ENCODE measurements around the gene ZNF771. TPM values are rescaled to one million over a fixed set of nuclear protein-coding genes. Genes with fewer than 3 reads are reported as not detected.

Gene ZNF771
- polyA plus RNA-seq, 1 of the 3 experiments (the other 2 are of a cell fraction), result 20.4 TPM

- TF ChIP-seq IRF3 (IDR thresholded peaks at IDR 0.05; ENCODE audit: low read depth, low read length) (no peak), ZBTB33 (IDR thresholded peaks at IDR 0.05; ENCODE audit: borderline replicate concordance, low read depth) (no peak), GABPA (IDR thresholded peaks at IDR 0.05; ENCODE audit: low read depth) (no peak), YY1 (IDR thresholded peaks at IDR 0.05; ENCODE audit: low read depth) (no peak), MEF2A (IDR thresholded peaks at IDR 0.05; ENCODE audit: borderline replicate concordance, low read depth) (no peak), MXI1 (IDR thresholded peaks at IDR 0.05; ENCODE audit: low read depth, low read length) (no peak), TCF12 (IDR thresholded peaks at IDR 0.05) (no peak; the same call in 1 of the 2 replicates)
Measured at GRCh38 chr16:30409125-30410060, 2.0 kb downstream of the ZNF771 start (continued).

- POLR2A ChIA-PET, result no interaction called here
- H4K20me1 ChIP-seq (ENCODE audit: insufficient read depth), result peaks cover 4% of the 10 kb centered on the region; the same call in 1 of the 2 replicates
- peaks cover 13 to 15% of the 10 kb centered on the region in 2 experiments for H3K36me3 ChIP-seq (replicated peaks in 1 of 2; ENCODE audit: control insufficient read depth in 1 of 2, insufficient read depth in 2 of 2, low read length in 1 of 2)
- no peak for TF ChIP-seq RCOR1 (IDR thresholded peaks at IDR 0.05; ENCODE audit: low read length)
- no peak for TF ChIP-seq PBX3 (IDR thresholded peaks at IDR 0.05)
- TF ChIP-seq CHD2 (IDR thresholded peaks at IDR 0.05; ENCODE audit: low read length, partially characterized antibody), result no peak
- no peak for TF ChIP-seq CTCF (IDR thresholded peaks at IDR 0.05)
- TF ChIP-seq EP300 (IDR thresholded peaks at IDR 0.05; ENCODE audit: borderline replicate concordance in 1 of 2, low read depth in 1 of 2, low read length in 1 of 2), result no peak
- TF ChIP-seq FOXM1 (IDR thresholded peaks at IDR 0.05; ENCODE audit: low read depth), result no peak
- TF ChIP-seq TCF12 (IDR thresholded peaks at IDR 0.05), result no peak
- no peak for TF ChIP-seq REST (IDR thresholded peaks at IDR 0.05; ENCODE audit: low read depth, low read length)
- no peak for TF ChIP-seq POLR2AphosphoS5 (IDR thresholded peaks at IDR 0.05; ENCODE audit: low read depth, low read length)
- no peak for TF ChIP-seq FOSL2 (IDR thresholded peaks at IDR 0.05; ENCODE audit: borderline replicate concordance, low read depth)
- TF ChIP-seq RAD21 (IDR thresholded peaks at IDR 0.05; ENCODE audit: low read length), result no peak
- no peak for TF ChIP-seq RFX5 (IDR thresholded peaks at IDR 0.05; ENCODE audit: low read length)
- H3F3A ChIP-seq (replicated peaks; ENCODE audit: insufficient read depth), result peaks cover 29% of the 10 kb centered on the region
- H3K79me2 ChIP-seq (ENCODE audit: insufficient read depth), result peaks cover 39% of the 10 kb centered on the region
- H2AFZ ChIP-seq (ENCODE audit: low read depth), result no peak overlapping the region
- H3K4me3 ChIP-seq (ENCODE audit: low read depth in 2 of 2, low read length in 1 of 2), result no peak overlapping the region
- DNase-seq, result no peak
- peaks cover 11 to 19% of the 10 kb centered on the region in 2 experiments; a peak in 2 of 4 replicates for H3K4me1 ChIP-seq (ENCODE audit: control insufficient read depth in 1 of 2, insufficient read depth in 2 of 2, low read depth in 1 of 2, low read length in 1 of 2)
- no peaks in the 10 kb centered on the region for H3K9me2 ChIP-seq
- 97% methylated on average over 6 of the region's 6 CpGs for WGBS (ENCODE audit: low lambda C conversion rate)
- no peak overlapping the region for H3K9ac ChIP-seq
- H3K27ac ChIP-seq (ENCODE audit: low read depth in 2 of 2, low read length in 1 of 2), result no peak overlapping the region
- CTCF ChIA-PET, result no interaction called here
- no peaks in the 10 kb centered on the region for H3K9me3 ChIP-seq
- H3K4me2 ChIP-seq, result no peak overlapping the region
- H3K27me3 ChIP-seq (ENCODE audit: insufficient read depth), result no peaks in the 10 kb centered on the region
Measured at GRCh38 chr16:30413112-30413806, 5.9 kb downstream of the ZNF771 start.
